Hepatocyte (in vitro differentiated cells): ENCODE measurements around the gene PTPRK. TPM values are rescaled to one million over a fixed set of nuclear protein-coding genes. Genes with fewer than 3 reads are reported as not detected.

Source experiments
- DNase-seq: peaks from one replicate; pipeline ENCODE4 v3.0.0-alpha.2; 2016; ENCODE audit warnings: low spot score
- H2AFZ ChIP-seq: fragments of 200-600 bp; sonication (generic); 2 replicates; pipeline ENCODE4 v1.6.0; 2016; ENCODE audit warnings: antibody characterized with exemption, mild to moderate bottlenecking
- H3K27ac ChIP-seq: fragments of 200-600 bp; sonication (generic); 2 replicates; pipeline ENCODE4 v1.5.1; 2016; ENCODE audit warnings: mild to moderate bottlenecking
- H3K27me3 ChIP-seq: fragments of 200-600 bp; sonication (generic); 2 replicates; pipeline ENCODE4 v1.6.1; 2016
- H3K36me3 ChIP-seq: fragments of 200-600 bp; sonication (generic); replicated peaks from 2 replicates; pipeline ENCODE4 v1.5.1; 2016; ENCODE audit warnings: low read depth; ENCODE audit not compliant: insufficient read depth
- H3K4me1 ChIP-seq: fragments of 200-600 bp; sonication (generic); 2 replicates; pipeline ENCODE4 v1.5.1; 2016; ENCODE audit warnings: mild to moderate bottlenecking, moderate library complexity; ENCODE audit not compliant: insufficient read depth
- H3K4me2 ChIP-seq: fragments of 200-600 bp; sonication (generic); 2 replicates; pipeline ENCODE4 v1.6.0; 2016
- H3K4me3 ChIP-seq: fragments of 200-600 bp; sonication (generic); 2 replicates; pipeline ENCODE4 v1.5.1; 2016; ENCODE audit warnings: mild to moderate bottlenecking
- H3K79me2 ChIP-seq: fragments of 200-600 bp; sonication (generic); 2 replicates; pipeline ENCODE4 v1.6.0; 2017; ENCODE audit warnings: mild to moderate bottlenecking
- H3K9me2 ChIP-seq: fragments of 200-600 bp; sonication (generic); replicated peaks from 2 replicates; pipeline ENCODE4 v1.6.0; 2017; ENCODE audit warnings: mild to moderate bottlenecking; ENCODE audit not compliant: insufficient read depth
- H3K9me3 ChIP-seq: fragments of 200-600 bp; sonication (generic); 2 replicates; pipeline ENCODE4 v1.5.1; 2016; ENCODE audit warnings: low read depth, mild to moderate bottlenecking
- H4K20me1 ChIP-seq: fragments of 200-600 bp; sonication (generic); 2 replicates; pipeline ENCODE4 v1.6.0; 2016; ENCODE audit warnings: mild to moderate bottlenecking; ENCODE audit not compliant: insufficient read depth, poor library complexity, severe bottlenecking
- EZH2 ChIP-seq: fragments of 200-600 bp; sonication (generic); IDR thresholded peaks from 2 replicates; pipeline ENCODE4 v1.6.1; 2016; ENCODE audit warnings: antibody characterized with exemption, mild to moderate bottlenecking, borderline replicate concordance
- EZH2phosphoT487 ChIP-seq: fragments of 200-600 bp; sonication (generic); IDR thresholded peaks from one replicate; pipeline ENCODE4 v1.6.1; 2018; ENCODE audit warnings: antibody characterized with exemption, mild to moderate bottlenecking, low read depth, moderate library complexity; ENCODE audit not compliant: unreplicated experiment, severe bottlenecking
- WGBS: methylation state at CpG from one replicate; pipeline ENCODE4 v1.1.6; 2016; ENCODE audit warnings: low lambda C conversion rate; ENCODE audit errors: missing lambda C conversion rate; 5-methylcytosine and 5-hydroxymethylcytosine counted together
- polyA plus RNA-seq: library from polyadenylated mRNA; unstranded; fragments of >200 nt; fragmentation: Nextera tagmentation; extraction: Ambion mirVana; gene quantifications from 2 replicates; pipeline ENCODE4 v1.2.1, GENCODE V29; 2016
- total RNA-seq: library from RNA; depleted of rRNA; stranded (reverse); fragments of >200 nt; gene quantifications from 2 replicates; pipeline ENCODE4 v1.2.3, GENCODE V29; 2014
- TF ChIP-seq, protein P1 (sequence below): fragments of 200-600 bp; sonication (generic); IDR thresholded peaks from 2 replicates; pipeline ENCODE4 v1.5.1; 2016; ENCODE audit warnings: antibody characterized with exemption, mild to moderate bottlenecking; ENCODE audit not compliant: poor library complexity

The PTPRK gene
- total and polyA plus RNA-seq, 2 experiments from 2014 or later: 42.0 to 80.2 TPM

GRCh38 chr6:128024969-128025368 lies 495.4 kb downstream of the PTPRK start:
- H3K27ac ChIP-seq: no peak overlapping the region
- no peak overlapping the region for H3K4me2 ChIP-seq
- TF ChIP-seq, protein P1, sequence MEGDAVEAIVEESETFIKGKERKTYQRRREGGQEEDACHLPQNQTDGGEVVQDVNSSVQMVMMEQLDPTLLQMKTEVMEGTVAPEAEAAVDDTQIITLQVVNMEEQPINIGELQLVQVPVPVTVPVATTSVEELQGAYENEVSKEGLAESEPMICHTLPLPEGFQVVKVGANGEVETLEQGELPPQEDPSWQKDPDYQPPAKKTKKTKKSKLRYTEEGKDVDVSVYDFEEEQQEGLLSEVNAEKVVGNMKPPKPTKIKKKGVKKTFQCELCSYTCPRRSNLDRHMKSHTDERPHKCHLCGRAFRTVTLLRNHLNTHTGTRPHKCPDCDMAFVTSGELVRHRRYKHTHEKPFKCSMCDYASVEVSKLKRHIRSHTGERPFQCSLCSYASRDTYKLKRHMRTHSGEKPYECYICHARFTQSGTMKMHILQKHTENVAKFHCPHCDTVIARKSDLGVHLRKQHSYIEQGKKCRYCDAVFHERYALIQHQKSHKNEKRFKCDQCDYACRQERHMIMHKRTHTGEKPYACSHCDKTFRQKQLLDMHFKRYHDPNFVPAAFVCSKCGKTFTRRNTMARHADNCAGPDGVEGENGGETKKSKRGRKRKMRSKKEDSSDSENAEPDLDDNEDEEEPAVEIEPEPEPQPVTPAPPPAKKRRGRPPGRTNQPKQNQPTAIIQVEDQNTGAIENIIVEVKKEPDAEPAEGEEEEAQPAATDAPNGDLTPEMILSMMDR: no peak
- TF ChIP-seq EZH2 (no peak), EZH2phosphoT487 (no peak)
- no peaks in the 10 kb centered on the region for H3K79me2 ChIP-seq
- DNase-seq: no peak
- WGBS: 88% methylated on average over 1 of the region's 1 CpG
- no peaks in the 10 kb centered on the region for H3K4me1 ChIP-seq
- H2AFZ ChIP-seq: no peak overlapping the region
- no peaks in the 10 kb centered on the region for H3K36me3 ChIP-seq
- no peak overlapping the region for H3K4me3 ChIP-seq
- H3K9me2 ChIP-seq: no peaks in the 10 kb centered on the region
- no peaks in the 10 kb centered on the region for H4K20me1 ChIP-seq
- no peaks in the 10 kb centered on the region for H3K9me3 ChIP-seq
- H3K27me3 ChIP-seq: no peaks in the 10 kb centered on the region

DNA sequence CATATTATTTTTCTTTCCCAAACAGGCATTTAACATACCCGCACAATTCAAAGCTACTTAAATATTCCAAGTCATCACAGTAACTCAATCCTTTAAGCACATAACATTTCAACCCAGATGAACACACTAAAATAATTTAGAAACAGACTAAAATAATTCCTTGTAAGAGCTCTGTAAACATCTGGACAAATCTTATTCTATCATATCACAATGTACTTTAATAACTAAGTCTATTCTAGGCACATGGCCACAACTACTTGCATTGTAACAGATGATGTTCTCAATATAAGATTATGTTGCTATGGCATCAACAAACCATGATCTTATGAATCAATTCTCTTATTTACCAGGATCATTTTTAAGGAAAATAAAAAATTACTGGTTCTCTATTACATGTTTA lies 496.4 kb downstream of the PTPRK start:
- Histone ChIP-seq H3K9me3 (no peaks in the 10 kb centered on the region), H3K27ac (no peak overlapping the region), H3K4me2 (no peak overlapping the region), H3K9me2 (no peaks in the 10 kb centered on the region), H3K4me3 (no peak overlapping the region), H3K36me3 (no peaks in the 10 kb centered on the region), H3K27me3 (no peaks in the 10 kb centered on the region), H4K20me1 (no peaks in the 10 kb centered on the region), H2AFZ (no peak overlapping the region), H3K79me2 (no peaks in the 10 kb centered on the region), H3K4me1 (no peaks in the 10 kb centered on the region)
- DNase-seq: no peak
- 94% methylated on average over 1 of the region's 1 CpG for WGBS
- TF ChIP-seq EZH2: no peak
- TF ChIP-seq, protein P1: no peak
- TF ChIP-seq EZH2phosphoT487: no peak

DNA sequence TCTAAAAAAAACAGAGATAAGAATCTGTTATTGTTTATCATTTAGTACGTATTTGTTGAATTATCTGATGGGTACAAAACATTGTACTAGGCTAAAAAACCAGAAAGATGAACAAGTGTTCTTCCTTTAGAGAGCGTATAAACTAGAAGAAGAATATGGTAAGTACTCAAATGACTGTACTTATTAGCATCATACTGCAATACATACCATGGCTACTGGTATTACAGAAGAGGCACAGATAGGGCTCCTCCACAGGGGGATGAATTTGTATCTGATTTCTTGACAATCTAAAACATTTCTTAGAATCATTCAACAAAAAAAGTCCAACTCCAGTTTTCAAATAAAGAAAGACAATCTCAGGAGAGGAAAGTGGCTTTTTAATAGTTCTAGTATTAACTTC lies 501.6 kb downstream of the PTPRK start:
- no peaks in the 10 kb centered on the region for H3K9me3 ChIP-seq
- H2AFZ ChIP-seq: no peak overlapping the region
- no peaks in the 10 kb centered on the region for H3K27me3 ChIP-seq
- H4K20me1 ChIP-seq: no peaks in the 10 kb centered on the region
- H3K79me2 ChIP-seq: no peaks in the 10 kb centered on the region
- no peak overlapping the region for H3K4me3 ChIP-seq
- no peaks in the 10 kb centered on the region for H3K36me3 ChIP-seq
- no peaks in the 10 kb centered on the region for H3K9me2 ChIP-seq
- H3K4me1 ChIP-seq: no peaks in the 10 kb centered on the region
- no peak for TF ChIP-seq EZH2
- TF ChIP-seq, protein P1: no peak
- TF ChIP-seq EZH2phosphoT487: no peak
- no peak overlapping the region for H3K27ac ChIP-seq
- DNase-seq: no peak
- 94% methylated on average over 2 of the region's 2 CpGs for WGBS
- no peak overlapping the region for H3K4me2 ChIP-seq

GRCh38 chr6:128017288-128017687 lies 503.1 kb downstream of the PTPRK start:
- Histone ChIP-seq H4K20me1 (no peaks in the 10 kb centered on the region), H3K79me2 (no peaks in the 10 kb centered on the region), H3K4me2 (no peak overlapping the region), H3K36me3 (no peaks in the 10 kb centered on the region), H3K4me3 (no peak overlapping the region), H3K4me1 (no peaks in the 10 kb centered on the region), H3K27me3 (no peaks in the 10 kb centered on the region), H2AFZ (no peak overlapping the region), H3K27ac (no peak overlapping the region), H3K9me2 (no peaks in the 10 kb centered on the region), H3K9me3 (no peaks in the 10 kb centered on the region)
- no peak for TF ChIP-seq EZH2
- no peak for TF ChIP-seq EZH2phosphoT487
- TF ChIP-seq, protein P1: no peak
- DNase-seq: no peak
